DMS153 treated with DMSO at 0.1 percent for 48 hours (cell line): ENCODE data around the gene APOL4.
A peak's percentile ranks its signal among the peaks of the same experiment; 100 is the strongest.
"Not testable (repeated sequence)": the region's sequence is repeated elsewhere in the genome, so short reads cannot be mapped to it uniquely, and the experiment has no call there.

Experiments
- DNase-seq: peaks from one replicate; lab custom pipeline; 2025; ENCODE audit not compliant: unreplicated experiment; lab: John Stamatoyannopoulos, UW

APOL4 gene

DNA sequence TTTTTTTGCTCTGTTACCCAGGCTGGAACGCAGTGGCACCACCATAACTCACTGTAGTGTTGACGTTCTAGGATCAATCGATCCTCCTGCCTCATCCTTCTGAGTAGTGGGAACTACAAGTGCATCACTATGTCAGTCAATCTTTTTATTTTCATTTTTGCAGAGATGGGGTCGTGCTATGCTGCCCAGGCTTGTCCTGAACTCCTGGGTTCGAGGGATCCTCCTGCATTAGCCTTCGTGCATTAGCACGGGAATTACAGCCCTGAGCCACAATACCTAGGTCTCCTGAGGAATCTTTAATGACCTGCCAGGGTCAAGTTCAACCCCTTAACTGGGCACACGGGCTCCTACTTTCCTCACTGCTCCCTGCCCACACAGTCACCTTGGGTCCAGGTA is 45.5 kb downstream of the APOL4 start:
- DNase-seq = no peak

DNA sequence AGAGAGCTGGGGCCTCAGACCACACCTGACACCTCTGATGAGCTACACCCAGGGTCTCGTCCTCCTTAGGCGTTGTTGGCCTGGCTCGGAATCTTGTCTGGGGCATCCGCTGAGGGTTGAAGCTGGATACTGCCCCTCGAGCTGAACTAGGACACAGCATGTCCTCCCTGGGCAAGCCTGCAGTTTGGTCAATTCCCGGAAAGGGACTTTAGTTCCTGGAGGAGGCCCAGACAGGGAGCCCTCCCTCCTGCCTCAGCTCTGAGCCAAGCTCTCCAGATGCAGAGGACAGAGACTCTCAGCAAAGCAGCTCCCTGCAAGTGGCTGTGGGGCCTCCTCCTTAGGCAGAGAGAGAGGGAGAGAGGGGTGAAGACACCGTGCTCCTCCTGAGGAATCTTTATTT is 45.9 kb downstream of the APOL4 start:
- DNase-seq = no peak

DNA sequence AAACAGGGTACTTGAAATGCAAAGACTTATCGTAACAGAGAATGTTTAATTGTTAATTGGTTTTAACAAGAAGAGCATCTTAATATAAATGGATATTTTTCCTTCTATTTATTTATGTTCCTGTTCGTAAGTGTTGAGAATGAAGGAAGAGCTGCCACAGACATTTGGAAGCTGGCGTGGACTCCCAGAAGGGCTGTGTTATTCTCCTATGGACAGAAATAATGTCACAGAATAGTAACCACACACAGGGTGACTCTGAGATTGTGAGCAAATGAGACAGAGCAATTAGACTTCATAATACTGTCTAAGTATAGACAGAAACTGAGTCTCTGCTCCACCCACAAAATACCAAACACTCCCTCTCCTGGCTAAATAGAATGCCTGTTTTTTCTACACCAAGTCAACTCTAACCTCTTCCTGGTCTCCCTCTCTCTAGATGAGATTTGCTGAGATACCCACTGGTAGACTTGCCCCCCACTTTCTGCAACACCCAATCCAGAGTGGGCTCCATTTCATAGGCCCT is 47.1 kb downstream of the APOL4 start:
- no peak for DNase-seq

DNA sequence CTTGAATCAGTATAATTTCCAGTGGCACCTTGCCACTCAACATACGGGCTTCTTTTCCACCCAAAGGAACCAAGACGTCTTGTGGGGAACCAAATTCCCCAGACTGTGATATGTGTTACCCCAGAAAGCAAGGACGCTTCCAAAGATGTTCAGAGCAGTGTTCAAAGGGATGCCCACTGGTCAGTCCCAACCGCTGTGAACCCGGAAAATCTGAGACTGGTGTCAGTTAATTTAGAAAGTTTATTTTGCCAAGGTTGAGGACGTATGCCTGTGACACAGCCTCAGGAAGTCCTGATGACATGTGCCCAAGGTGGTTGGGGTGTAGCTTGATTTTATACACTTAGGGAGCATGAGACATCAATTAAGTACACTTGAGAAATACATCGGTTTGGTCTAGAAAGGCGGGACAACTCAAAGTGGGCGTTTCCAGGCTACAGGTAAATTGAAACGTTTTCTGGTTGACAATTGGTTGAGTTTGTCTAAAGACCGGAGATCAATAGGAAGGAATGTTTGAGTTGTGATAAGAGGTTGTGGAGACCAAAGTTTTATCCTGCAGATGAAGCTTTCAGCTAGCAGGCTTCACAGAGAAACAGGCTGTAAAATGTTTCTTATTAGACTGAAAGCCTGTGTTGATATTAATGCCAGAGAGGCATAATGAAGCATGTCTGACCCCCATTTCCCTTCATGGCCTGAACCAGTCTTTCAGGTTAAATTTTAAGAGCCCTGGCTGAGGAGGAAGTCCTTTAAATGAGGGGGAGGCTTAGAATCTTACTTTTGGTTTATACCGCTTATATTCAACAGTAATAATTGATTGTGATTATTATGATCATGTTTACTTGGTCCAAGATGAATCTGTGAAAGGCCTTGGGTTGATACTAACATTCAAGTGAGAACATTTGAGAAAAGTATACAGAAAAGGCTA is 47.8 kb downstream of the APOL4 start:
- DNase-seq = no peak

DNA sequence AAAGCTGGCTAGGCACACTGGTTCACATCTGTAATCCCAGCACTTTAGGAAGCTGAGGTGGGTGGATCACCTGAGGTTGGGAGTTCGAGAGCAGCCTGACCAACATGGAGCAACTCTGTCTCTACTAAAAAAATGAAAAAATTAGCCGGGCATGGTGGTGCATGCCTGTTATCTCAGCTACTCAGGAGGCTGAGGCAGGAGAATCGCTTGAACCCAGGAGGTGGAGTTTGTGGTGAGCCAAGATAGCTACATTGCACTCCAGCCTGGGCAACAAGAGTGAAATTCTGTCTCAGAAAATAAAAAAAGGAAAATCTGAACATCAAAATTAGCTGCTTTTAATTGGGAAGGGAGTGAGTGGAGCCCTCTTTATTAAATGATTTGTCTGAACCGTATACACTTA is 48.8 kb downstream of the APOL4 start:
- DNase-seq = not testable (repeated sequence)

DNA sequence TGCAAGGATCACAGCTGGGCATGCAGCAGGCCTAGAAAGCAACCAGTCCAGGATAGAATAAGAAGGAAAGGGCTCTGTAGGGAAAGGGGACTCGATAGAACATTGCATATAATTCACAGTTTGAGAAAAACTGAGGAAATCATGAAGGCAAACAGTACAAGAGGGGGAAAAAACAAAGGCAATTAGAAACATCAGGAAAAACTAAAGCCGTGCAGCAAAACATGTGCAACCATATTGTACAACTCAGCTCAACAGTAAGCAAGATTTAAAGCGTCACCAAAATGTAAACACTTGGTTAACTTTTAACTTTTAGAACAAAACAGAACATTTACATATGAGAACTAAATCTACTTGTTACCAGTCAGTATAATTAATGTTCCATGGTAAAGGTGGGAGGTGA is 49.5 kb downstream of the APOL4 start:
- DNase-seq = no peak

DNA sequence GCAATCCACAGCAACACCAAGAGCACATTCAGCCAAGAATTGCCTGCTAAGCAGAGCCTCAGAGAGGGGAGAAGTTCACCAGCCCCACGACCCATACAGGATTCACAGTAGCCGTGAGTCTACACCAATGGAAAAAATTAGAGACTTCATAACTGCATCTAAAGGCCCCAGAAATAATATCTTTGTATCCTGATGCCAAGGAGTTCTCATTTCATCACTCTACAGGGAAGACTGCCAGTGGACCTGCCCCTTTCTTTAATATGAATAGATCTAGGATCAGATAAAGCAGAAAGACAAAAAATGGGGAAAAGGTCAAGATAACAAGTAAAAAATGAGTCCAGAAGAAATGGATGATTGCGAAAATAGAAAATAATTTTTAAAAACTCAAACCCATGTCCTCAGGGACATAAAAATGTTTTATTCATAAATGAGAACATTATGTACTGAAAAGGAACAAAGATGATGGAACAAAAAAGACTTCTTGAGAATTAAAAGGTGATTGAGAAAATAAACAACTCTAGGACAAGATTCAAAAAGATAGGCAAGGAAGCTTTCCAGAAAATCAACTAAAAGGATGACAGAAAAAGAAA is 50.5 kb downstream of the APOL4 start:
- DNase-seq = no peak

DNA sequence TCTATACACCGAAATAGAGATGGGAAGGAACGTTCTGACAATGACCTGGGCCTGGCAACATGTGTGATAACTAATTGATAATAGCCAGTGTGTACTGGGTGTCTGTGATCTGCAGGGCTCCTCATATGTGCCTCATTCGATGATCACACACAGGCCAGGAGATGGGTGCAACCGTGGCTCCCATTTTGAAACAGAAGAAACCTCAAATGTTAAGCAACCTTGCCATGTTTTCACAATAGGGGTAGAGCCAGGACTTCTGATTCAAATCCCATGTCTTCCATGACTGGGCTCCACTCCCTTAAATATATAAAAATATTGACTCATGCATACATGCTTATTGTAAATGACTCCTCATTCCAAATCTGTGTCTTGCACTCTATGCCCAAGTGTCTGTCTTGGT is 52.2 kb downstream of the APOL4 start:
- no peak for DNase-seq

DNA sequence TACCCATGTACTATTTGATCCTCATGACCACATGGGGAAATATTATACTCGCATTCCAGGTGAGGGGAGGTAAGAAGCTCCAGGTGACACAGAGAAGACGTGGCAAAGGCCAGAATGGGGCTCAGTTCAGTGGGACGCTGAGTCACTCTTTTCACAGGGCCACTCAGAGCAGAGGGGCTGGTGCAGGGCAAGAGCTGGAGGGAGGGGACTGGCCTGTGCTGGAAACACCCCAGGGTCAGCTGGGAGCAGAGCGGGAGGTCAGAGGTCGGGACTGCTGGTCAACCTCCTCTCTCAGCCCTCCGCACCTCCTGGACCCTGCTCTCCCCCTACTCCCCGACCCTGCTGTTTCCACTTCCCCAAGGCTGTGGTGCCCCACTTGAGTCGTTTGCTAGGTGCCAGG is 53.2 kb downstream of the APOL4 start:
- DNase-seq = no peak

DNA sequence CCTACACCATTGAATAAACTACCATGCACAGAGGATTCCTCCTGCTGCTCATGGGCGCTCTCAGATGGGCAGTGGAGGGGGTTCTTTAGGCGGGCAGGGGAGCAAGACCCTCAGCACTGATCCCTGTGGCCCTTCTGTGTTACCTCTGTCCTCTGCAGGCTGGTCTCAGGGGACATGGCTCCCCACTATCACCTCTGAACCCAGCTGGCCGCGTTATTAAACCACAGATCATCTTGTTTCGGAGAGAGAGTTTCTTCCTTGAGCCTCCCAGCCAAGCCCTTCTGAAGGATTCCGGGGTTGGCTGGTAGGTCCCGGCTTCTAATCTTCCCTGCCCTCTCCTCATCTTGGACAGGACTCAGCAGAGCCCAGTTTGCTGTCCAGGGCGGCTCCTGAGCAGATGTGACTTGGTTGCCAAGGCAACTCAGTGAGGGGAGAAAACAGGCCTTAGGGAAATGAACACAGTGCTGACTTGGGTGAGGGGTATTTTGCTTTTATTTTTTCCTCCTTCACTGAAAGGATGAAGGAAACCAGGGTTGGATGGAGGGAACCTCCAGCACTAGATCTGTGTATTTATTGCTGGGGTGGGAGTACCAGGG is 54.3 kb downstream of the APOL4 start:
- DNase-seq = no peak

DNA sequence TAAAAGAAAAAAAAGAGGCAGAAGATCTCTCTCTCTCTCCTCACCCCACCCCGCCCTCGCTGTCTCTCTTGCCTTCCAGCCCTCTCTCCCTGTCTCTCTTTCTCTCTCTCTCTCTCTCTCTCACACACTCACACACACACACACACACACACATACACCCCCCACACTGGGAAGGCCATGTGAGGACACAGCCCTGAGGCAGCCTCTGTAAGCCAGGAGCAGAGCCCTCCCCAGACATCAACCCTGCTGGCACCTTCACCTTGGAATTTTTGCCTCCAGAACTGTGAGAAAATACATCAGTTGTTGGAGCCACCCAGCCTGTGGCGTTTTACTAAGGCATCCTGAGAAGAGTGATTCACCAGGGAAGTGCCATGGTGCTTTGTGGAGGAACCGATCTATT is 55.7 kb downstream of the APOL4 start:
- DNase-seq = no peak

DNA sequence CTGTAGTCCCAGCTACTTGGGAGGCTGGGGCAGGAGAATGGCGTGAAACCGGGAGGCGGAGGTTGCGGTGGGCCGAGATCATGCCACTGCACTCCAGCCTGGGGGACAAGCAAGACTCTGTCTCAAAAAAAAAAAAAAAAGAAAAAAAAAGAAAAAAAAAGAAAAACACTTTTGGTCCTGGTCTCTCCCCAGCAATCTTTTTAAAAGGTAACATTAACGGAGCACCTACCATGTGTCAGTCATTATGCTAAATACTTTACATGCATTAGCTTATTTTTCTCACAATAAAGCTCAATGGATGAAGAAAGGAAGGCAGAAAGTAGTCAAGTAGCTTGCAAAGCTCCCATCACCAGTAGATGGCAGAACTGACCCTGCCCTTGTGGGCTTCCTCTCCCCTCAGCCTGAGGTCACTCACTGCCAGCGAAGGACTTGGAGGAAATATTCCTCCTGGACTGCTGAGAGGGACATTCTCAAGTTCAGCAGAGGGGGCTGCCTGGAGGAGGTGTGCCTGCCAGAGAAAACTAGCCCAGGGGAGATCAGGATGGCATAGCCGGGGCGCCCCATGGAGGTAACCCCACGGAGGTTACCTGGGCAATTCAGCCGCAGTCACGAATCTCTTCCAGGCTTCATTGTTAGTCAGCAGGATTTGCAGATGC is 56.6 kb downstream of the APOL4 start:
- peak; percentile 76 for DNase-seq

DNA sequence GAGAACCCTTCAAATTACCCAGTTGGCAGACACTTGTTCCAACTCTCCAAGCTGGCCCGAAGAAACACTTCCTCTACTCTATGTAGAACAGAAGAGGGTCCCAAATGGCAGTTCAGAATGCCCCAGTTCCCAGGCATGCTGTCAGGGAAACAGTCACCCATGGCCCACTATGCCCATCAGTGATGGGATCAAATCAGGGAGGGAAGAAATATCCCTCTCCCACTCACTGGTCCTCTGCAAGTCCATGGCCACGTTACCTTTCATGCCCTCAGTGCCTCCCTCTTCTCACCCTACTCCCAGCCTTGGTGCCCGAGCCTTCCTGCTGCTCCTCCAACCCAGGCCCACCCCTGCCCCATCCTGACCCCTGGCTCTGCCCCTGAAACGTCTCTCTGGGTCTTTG is 57.7 kb downstream of the APOL4 start:
- no peak for DNase-seq

DNA sequence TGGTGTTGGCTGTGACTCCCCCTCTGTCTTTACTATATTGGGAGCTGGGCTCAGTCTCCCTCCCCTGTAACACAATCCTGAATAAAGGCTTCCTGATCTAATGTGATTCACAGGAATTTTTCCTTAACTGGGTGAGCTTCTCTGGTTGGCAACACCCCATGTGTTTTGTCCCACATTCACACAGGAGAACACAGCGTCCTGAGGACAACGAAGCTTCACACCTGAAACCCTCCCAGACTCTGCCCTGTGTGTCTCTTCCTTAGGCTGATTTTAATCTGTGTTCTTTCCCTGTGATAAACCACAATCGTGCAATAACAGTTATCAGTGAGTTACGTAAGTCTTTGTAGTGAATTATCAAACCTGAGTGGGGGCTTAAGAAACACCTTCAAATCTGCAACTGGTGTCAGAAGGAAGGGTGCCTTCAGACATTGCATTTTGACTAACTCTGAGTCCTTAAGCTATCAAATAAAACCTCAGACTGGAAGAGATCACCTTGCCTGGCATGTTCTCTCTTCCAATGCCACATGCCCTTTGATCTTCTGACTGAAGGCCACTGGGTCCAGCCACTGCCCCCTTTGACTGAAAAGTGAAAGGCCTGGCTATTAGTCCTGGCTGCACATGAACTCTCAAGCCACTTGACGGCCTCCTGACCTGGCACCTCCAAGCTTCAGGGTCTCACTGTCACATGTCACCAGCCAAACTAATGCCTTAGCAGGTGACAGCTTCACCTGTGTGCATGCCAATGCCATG is 58.4 kb downstream of the APOL4 start:
- no peak for DNase-seq

DNA sequence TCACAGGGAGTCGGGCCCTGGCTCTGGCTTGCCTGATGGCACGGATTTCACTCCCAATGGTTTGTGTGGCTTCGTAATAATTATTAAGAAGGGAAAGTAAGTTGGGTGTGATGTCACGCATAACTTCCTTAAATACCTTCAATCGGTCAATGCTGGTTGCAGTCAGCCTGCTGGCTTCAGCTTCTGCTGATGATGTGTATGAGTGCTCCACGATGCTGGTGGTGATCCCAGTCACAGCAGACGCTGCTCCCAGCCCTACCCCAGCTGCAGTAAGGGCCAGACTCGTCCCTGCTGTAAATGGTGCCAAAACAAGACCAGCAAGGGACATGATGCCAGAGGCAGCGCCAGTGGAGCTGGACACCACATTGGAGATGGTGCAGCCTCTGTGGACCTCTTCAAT is 60.1 kb downstream of the APOL4 start:
- DNase-seq = no peak
